Stimulated activated CD8-positive, alpha-beta memory T cell treated with anti-CD3 and anti-CD28 coated beads, Interleukin-2, amount 100 ng/mL, for 1 hour (primary cell): ENCODE results near the gene TCF12.
"Not testable (repeated sequence)": the region's sequence is repeated elsewhere in the genome, so short reads cannot be mapped to it uniquely, and the experiment has no call there.

Experiments used
- DNase-seq, 2 donors: peaks; one replicate each; pipeline ENCODE4 v3.0.0-alpha.2; 2020; ENCODE audit warnings: low read depth in 2 of 2

TCF12 gene

GRCh38 chr15:56948000-56948763, 29.7 kb downstream of the TCF12 start:
- no peak for DNase-seq

- no peak for DNase-seq
Measured at GRCh38 chr15:56948764-56949101, 30.3 kb downstream of the TCF12 start.

- no peak for DNase-seq
Measured at GRCh38 chr15:56950979-56951378, 32.5 kb downstream of the TCF12 start.

GRCh38 chr15:56953790-56954189, 35.3 kb downstream of the TCF12 start:
- no peak for DNase-seq

- not testable (repeated sequence) for DNase-seq
Measured at GRCh38 chr15:56955011-56955410, 36.6 kb downstream of the TCF12 start.

- no peak for DNase-seq
Measured at GRCh38 chr15:56956538-56956937, 38.1 kb downstream of the TCF12 start.

GRCh38 chr15:56957812-56958406, 39.5 kb downstream of the TCF12 start:
- DNase-seq: no peak

- no peak for DNase-seq
Measured at GRCh38 chr15:56959318-56959648, 40.8 kb downstream of the TCF12 start.

GRCh38 chr15:56960116-56960515, 41.7 kb downstream of the TCF12 start:
- DNase-seq: no peak

- DNase-seq: no peak
Measured at GRCh38 chr15:56963126-56963525, 44.7 kb downstream of the TCF12 start.

GRCh38 chr15:56963710-56964109, 45.3 kb downstream of the TCF12 start:
- no peak for DNase-seq

- no peak for DNase-seq
Measured at GRCh38 chr15:56964182-56964581, 45.7 kb downstream of the TCF12 start.

- no peak for DNase-seq
Measured at GRCh38 chr15:56965231-56966013, 47.0 kb downstream of the TCF12 start.

GRCh38 chr15:56967336-56967735, 48.9 kb downstream of the TCF12 start:
- DNase-seq: no peak

GRCh38 chr15:56968256-56968655, 49.8 kb downstream of the TCF12 start:
- DNase-seq: no peak

GRCh38 chr15:56968821-56969220, 50.4 kb downstream of the TCF12 start:
- DNase-seq: no peak

- DNase-seq: no peak
Measured at GRCh38 chr15:56969265-56969895, 50.9 kb downstream of the TCF12 start.

- DNase-seq: no peak
Measured at GRCh38 chr15:56971571-56971970, 53.1 kb downstream of the TCF12 start.

- no peak for DNase-seq
Measured at GRCh38 chr15:56972016-56972415, 53.6 kb downstream of the TCF12 start.

GRCh38 chr15:56972426-56972825, 54.0 kb downstream of the TCF12 start:
- no peak for DNase-seq

- DNase-seq: no peak
Measured at GRCh38 chr15:56973463-56973862, 55.0 kb downstream of the TCF12 start.

- no peak for DNase-seq
Measured at GRCh38 chr15:56977232-56977631, 58.8 kb downstream of the TCF12 start.
